22Rv1 (cell line): ENCODE measurements around the gene NCOA6.

Experiments
- ZFX ChIP-seq: fragments of 450-650 bp; IDR thresholded peaks from 2 replicates; pipeline ENCODE4 v1.6.1; 2017; ENCODE audit warnings: antibody characterized with exemption, borderline replicate concordance
- TF ChIP-seq, protein P1 (sequence below): fragments of 450-650 bp; IDR thresholded peaks from 2 replicates; pipeline ENCODE4 v1.5.1; 2017; ENCODE audit warnings: mild to moderate bottlenecking

DNA sequence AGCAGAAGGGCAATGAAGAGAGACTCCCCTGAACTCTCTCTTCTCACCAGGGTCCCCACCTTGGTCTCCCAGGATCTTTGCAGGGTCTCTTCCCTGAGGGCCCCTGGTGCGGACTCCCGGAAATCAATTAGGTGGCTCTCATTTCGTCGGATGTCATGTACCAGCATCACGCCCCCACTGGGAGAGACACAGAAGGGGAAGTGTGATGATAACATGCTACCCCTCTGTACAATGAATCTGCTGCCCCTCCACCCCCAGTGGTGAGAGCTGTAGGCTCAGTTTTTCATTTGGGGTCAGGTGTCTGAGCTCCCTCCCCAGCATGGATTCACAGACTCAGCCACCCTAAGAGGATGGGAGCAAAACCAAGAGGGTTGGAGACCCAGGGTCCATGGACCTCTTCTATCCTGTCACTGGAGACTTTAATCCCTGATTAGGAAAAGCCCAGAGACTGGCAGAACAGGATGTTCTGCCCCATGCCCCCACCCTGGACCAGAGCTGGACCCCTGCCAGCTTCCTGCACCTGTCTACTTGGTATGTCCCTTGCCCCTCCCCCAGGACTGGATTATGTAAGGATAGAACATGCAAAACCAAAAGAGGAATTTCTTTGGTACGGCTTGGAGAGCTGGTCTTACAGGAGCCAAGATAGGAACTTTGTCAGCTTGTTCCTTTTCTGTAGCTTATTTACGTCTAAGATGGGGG is 36.1 kb upstream of the NCOA6 start:
- TF ChIP-seq, protein P1, sequence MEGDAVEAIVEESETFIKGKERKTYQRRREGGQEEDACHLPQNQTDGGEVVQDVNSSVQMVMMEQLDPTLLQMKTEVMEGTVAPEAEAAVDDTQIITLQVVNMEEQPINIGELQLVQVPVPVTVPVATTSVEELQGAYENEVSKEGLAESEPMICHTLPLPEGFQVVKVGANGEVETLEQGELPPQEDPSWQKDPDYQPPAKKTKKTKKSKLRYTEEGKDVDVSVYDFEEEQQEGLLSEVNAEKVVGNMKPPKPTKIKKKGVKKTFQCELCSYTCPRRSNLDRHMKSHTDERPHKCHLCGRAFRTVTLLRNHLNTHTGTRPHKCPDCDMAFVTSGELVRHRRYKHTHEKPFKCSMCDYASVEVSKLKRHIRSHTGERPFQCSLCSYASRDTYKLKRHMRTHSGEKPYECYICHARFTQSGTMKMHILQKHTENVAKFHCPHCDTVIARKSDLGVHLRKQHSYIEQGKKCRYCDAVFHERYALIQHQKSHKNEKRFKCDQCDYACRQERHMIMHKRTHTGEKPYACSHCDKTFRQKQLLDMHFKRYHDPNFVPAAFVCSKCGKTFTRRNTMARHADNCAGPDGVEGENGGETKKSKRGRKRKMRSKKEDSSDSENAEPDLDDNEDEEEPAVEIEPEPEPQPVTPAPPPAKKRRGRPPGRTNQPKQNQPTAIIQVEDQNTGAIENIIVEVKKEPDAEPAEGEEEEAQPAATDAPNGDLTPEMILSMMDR, result no peak
- TF ChIP-seq ZFX, result no peak
